HL-60 (cell line): ENCODE data around the gene CXCL8.

Experiments
- DNase-seq, 2 experiments: peaks; one replicate each; pipeline ENCODE4 v3.0.0-alpha.2; 2010 to 2020; ENCODE audit warnings: low read depth in 1 of 2, low spot score in 1 of 2
- H3K27ac ChIP-seq: fragments of 250-450 bp; sonication (Bioruptor Pico); replicated peaks from 2 replicates; pipeline ENCODE4 v1.5.1; 2020; ENCODE audit warnings: mild to moderate bottlenecking, moderate library complexity
- H3K27me3 ChIP-seq: fragments of 250-450 bp; sonication (Bioruptor Pico); 2 replicates; pipeline ENCODE4 v1.5.1; 2021; ENCODE audit warnings: mild to moderate bottlenecking, moderate library complexity; ENCODE audit not compliant: insufficient read depth, poor library complexity, severe bottlenecking
- H3K4me3 ChIP-seq: replicated peaks from 2 replicates; pipeline ENCODE4 v1.5.1; 2011; ENCODE audit warnings: mild to moderate bottlenecking, control low read depth, low read length; ENCODE audit not compliant: insufficient read depth
- CTCF ChIP-seq: IDR thresholded peaks from one replicate; pipeline ENCODE4 v1.5.1; 2011; ENCODE audit warnings: low read length, control low read depth, inconsistent platforms; ENCODE audit not compliant: insufficient read depth
- GABPA ChIP-seq: IDR thresholded peaks from 2 replicates; pipeline ENCODE4 v1.6.1; 2012; ENCODE audit warnings: low read depth
- POLR2AphosphoS5 ChIP-seq: IDR thresholded peaks from 2 replicates; pipeline ENCODE4 v1.6.1; 2012; ENCODE audit warnings: low read depth
- SPI1 ChIP-seq: IDR thresholded peaks from 2 replicates; pipeline ENCODE4 v1.6.1; 2012; ENCODE audit warnings: low read depth, mild to moderate bottlenecking, borderline replicate concordance
- TF ChIP-seq, protein P1 (sequence below): IDR thresholded peaks from 2 replicates; pipeline ENCODE4 v1.6.1; 2012; ENCODE audit warnings: low read depth; ENCODE audit not compliant: insufficient replicate concordance

The CXCL8 gene

DNA sequence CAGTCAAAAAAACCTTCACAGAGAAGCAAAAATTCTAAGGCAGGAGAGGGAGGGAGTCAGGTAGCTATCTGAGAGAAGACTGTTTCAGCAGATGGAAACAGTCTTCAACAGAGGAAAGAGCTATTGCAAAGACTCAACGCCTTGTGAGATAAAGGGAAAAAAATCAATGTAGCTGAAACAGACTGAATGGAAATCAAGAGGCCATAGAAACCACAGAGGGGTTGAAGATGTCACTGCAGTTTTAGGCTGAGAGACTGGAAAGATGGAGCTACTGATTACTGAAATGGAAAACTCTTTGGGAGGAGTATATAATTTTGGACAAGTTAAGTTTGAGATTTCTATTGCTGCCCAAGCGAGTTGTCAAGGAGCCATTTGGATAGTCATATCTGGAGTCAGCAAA lies 28.4 kb upstream of the CXCL8 start:
- Histone ChIP-seq H3K27me3 (no peaks in the 10 kb centered on the region), H3K27ac (no peak overlapping the region), H3K4me3 (no peak overlapping the region)
- DNase-seq: no peak
- TF ChIP-seq POLR2AphosphoS5 (no peak), CTCF (no peak), SPI1 (no peak), GABPA (no peak)
- TF ChIP-seq, protein P1, sequence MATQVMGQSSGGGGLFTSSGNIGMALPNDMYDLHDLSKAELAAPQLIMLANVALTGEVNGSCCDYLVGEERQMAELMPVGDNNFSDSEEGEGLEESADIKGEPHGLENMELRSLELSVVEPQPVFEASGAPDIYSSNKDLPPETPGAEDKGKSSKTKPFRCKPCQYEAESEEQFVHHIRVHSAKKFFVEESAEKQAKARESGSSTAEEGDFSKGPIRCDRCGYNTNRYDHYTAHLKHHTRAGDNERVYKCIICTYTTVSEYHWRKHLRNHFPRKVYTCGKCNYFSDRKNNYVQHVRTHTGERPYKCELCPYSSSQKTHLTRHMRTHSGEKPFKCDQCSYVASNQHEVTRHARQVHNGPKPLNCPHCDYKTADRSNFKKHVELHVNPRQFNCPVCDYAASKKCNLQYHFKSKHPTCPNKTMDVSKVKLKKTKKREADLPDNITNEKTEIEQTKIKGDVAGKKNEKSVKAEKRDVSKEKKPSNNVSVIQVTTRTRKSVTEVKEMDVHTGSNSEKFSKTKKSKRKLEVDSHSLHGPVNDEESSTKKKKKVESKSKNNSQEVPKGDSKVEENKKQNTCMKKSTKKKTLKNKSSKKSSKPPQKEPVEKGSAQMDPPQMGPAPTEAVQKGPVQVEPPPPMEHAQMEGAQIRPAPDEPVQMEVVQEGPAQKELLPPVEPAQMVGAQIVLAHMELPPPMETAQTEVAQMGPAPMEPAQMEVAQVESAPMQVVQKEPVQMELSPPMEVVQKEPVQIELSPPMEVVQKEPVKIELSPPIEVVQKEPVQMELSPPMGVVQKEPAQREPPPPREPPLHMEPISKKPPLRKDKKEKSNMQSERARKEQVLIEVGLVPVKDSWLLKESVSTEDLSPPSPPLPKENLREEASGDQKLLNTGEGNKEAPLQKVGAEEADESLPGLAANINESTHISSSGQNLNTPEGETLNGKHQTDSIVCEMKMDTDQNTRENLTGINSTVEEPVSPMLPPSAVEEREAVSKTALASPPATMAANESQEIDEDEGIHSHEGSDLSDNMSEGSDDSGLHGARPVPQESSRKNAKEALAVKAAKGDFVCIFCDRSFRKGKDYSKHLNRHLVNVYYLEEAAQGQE: no peak

DNA sequence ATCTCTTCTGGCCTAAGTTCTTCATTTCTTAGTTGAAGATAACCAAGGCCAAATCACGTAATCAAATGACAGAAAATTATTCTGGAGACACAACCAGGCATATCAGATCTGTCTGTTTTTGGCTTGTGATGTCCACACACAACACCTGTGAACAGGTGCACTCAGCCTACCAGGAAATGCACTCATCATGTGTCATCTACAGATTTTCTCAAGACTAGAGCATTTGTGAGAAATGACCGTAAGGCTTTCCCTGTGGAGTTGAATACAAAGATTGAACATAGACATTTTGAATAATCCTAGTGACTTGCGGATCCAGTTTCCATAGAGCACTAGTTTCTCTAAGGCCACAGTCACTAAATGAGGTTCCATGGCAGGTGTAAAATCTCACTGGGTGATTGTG lies 26.7 kb upstream of the CXCL8 start:
- Histone ChIP-seq H3K27me3 (no peaks in the 10 kb centered on the region), H3K27ac (no peak overlapping the region), H3K4me3 (no peak overlapping the region)
- TF ChIP-seq, protein P1: no peak
- TF ChIP-seq POLR2AphosphoS5 (no peak), GABPA (no peak), SPI1 (no peak), CTCF (no peak)
- no peak for DNase-seq

GRCh38 chr4:73714647-73715046 lies 25.7 kb upstream of the CXCL8 start:
- H3K27ac ChIP-seq: no peak overlapping the region
- no peak overlapping the region for H3K4me3 ChIP-seq
- TF ChIP-seq, protein P1: no peak
- no peak for TF ChIP-seq SPI1
- no peak for TF ChIP-seq GABPA
- TF ChIP-seq POLR2AphosphoS5: no peak
- TF ChIP-seq CTCF: no peak
- H3K27me3 ChIP-seq: no peaks in the 10 kb centered on the region
- DNase-seq: no peak
